ENCODE measurements around the gene PLCB1. TPM values are rescaled to one million over a fixed set of nuclear protein-coding genes. Genes with fewer than 3 reads are reported as not detected.

PLCB1 gene
- total RNA-seq, 1 donor, result 46.5 TPM

- DNase-seq (ENCODE audit: low read depth), result no peak
- H3K4me3 ChIP-seq (ENCODE audit: low read depth, low read length), result no peak overlapping the region
- TF ChIP-seq CTCF (IDR thresholded peaks at IDR 0.05; ENCODE audit: insufficient read depth, low read length), result no peak
Measured at GRCh38 chr20:8362457-8362856, 230.4 kb downstream of the PLCB1 start.

GRCh38 chr20:8363970-8364733 lies 232.1 kb downstream of the PLCB1 start:
- TF ChIP-seq CTCF (IDR thresholded peaks at IDR 0.05; ENCODE audit: insufficient read depth, low read length), result no peak
- H3K4me3 ChIP-seq (ENCODE audit: low read depth, low read length), result no peak overlapping the region
- no peak for DNase-seq (ENCODE audit: low read depth)

- TF ChIP-seq CTCF (IDR thresholded peaks at IDR 0.05; ENCODE audit: insufficient read depth, low read length), result no peak
- DNase-seq (ENCODE audit: low read depth), result no peak
Measured at GRCh38 chr20:8364734-8365078, 232.6 kb downstream of the PLCB1 start.

GRCh38 chr20:8365634-8366033 lies 233.6 kb downstream of the PLCB1 start:
- no peak for DNase-seq (ENCODE audit: low read depth)
- no peak for TF ChIP-seq CTCF (IDR thresholded peaks at IDR 0.05; ENCODE audit: insufficient read depth, low read length)
- H3K4me3 ChIP-seq (ENCODE audit: low read depth, low read length), result no peak overlapping the region

More at GRCh38 chr20:8364734-8365078, 232.6 kb downstream of the PLCB1 start:
- H3K4me3 ChIP-seq (ENCODE audit: low read depth, low read length), result no peak overlapping the region

- no peak overlapping the region for H3K4me3 ChIP-seq (ENCODE audit: low read depth, low read length)
- no peak for DNase-seq (ENCODE audit: low read depth)
- TF ChIP-seq CTCF (IDR thresholded peaks at IDR 0.05; ENCODE audit: insufficient read depth, low read length), result no peak
Measured at GRCh38 chr20:8366303-8366923, 234.3 kb downstream of the PLCB1 start.

- DNase-seq (ENCODE audit: low read depth), result no peak
- H3K4me3 ChIP-seq (ENCODE audit: low read depth, low read length), result no peak overlapping the region
- TF ChIP-seq CTCF (IDR thresholded peaks at IDR 0.05; ENCODE audit: insufficient read depth, low read length), result no peak
Measured at GRCh38 chr20:8367689-8368088, 235.6 kb downstream of the PLCB1 start.
